Measurements from ENCODE around the gene TECPR1.

DNA sequence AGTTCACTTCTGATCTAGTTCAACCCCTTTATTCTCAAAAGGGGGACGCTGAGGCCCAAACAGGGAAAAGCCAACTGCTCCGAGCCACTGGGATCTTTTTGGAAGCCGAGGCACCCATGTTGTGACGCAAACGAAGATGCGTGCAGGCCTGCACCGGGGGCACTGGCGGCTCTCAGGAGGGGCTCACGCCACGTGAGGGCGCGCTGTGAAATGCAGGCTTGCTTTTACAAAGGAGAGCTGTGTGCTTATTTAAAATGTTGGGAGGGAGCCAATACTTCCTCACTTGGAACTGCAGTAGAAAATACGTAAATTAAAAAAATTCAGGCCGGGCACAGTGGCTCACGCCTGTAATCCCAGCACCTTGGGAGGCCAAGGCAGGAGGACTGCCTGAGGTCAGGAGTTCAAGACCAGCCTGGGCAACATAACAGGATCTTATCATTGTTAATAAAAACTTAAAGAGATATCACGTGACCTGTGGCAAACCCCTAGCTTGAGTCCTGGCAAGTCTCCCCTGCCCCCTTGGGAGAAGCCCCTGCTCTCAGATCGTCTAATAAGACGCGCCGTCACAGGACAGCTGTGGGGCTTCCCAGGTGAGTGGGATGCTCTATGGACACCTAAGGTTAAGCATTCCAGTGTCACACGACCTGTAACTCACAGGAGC is 45.7 kb upstream of the TECPR1 start:
- TF ChIP-seq TAF1 (IDR thresholded peaks at IDR 0.05; ENCODE audit: borderline replicate concordance, insufficient read depth, low read length) = no peak
- TF ChIP-seq, protein P1, sequence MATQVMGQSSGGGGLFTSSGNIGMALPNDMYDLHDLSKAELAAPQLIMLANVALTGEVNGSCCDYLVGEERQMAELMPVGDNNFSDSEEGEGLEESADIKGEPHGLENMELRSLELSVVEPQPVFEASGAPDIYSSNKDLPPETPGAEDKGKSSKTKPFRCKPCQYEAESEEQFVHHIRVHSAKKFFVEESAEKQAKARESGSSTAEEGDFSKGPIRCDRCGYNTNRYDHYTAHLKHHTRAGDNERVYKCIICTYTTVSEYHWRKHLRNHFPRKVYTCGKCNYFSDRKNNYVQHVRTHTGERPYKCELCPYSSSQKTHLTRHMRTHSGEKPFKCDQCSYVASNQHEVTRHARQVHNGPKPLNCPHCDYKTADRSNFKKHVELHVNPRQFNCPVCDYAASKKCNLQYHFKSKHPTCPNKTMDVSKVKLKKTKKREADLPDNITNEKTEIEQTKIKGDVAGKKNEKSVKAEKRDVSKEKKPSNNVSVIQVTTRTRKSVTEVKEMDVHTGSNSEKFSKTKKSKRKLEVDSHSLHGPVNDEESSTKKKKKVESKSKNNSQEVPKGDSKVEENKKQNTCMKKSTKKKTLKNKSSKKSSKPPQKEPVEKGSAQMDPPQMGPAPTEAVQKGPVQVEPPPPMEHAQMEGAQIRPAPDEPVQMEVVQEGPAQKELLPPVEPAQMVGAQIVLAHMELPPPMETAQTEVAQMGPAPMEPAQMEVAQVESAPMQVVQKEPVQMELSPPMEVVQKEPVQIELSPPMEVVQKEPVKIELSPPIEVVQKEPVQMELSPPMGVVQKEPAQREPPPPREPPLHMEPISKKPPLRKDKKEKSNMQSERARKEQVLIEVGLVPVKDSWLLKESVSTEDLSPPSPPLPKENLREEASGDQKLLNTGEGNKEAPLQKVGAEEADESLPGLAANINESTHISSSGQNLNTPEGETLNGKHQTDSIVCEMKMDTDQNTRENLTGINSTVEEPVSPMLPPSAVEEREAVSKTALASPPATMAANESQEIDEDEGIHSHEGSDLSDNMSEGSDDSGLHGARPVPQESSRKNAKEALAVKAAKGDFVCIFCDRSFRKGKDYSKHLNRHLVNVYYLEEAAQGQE (IDR thresholded peaks at IDR 0.05; ENCODE audit: insufficient read depth in 1 of 2, low read depth in 2 of 2, low read length in 2 of 2) = no peak
- TF ChIP-seq POLR2AphosphoS5 (IDR thresholded peaks at IDR 0.05; ENCODE audit: low read depth, low read length) = no peak
- TF ChIP-seq SIN3A (IDR thresholded peaks at IDR 0.05; ENCODE audit: borderline replicate concordance, insufficient read depth, low read length) = no peak
- TF ChIP-seq FOXP2 (optimal IDR thresholded peaks at IDR 0.05; ENCODE audit: borderline replicate concordance, extremely low read depth, extremely low read length, insufficient read depth) = no peak

Measured in PFSK-1 (cell line).